Measurements from ENCODE around the gene NR1I3. TPM values are rescaled to one million over a fixed set of nuclear protein-coding genes. Genes with fewer than 3 reads are reported as not detected.

Gene NR1I3
- total and polyA plus RNA-seq, 2 of the 13 experiments (the other 11 are each of a cell fraction or from before 2014, with no cell fraction given), result 0.62 to 0.95 TPM

DNA sequence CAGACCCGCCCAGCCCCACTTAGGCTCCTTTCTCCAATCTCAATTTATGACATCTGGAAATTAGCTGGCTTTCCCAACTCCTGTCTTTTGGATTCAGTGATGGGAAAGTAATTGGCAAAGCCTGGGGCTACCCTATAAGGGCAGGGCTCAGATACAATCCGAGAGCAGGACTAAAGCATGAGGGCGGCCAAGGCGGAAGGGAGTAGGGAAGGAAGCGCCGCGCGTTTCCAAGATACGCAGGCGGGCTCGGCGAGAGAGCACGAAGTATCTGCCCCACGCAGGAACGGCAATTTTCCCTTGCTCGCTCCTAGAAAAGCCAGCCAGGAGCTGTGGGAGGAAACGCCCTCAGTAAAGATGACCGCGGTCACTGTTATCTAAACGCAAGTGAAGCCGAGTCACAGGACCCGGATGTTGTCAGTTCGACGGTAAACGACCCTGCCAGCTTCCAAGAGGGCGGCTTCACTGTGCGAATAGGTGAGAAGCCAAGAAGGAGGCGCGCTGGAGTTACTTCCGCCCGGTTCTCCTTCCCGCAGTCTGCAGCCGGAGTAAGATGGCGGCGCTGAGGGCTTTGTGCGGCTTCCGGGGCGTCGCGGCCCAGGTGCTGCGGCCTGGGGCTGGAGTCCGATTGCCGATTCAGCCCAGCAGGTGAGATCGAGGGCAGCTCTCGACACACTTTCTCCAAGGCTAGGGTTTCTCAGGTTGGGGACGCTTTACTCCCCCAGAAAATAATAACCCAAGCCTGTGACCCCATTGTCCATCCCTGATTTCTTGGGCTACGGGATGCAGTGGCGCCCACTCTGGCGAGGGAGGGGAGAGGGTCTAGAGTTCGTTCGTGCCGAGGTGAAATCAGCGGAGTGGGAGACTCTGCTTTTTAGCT is 35.9 kb downstream of the NR1I3 start, which contains the start of gene NDUFS2 (continued):
- TF ChIP-seq HNRNPL (IDR thresholded peaks at IDR 0.05; ENCODE audit: low read depth, low read length), result 0 out of 2 replicates have a peak, but pooled peaks have one; percentile 47
- TF ChIP-seq MLLT10 (CRISPR knock-in tag; IDR thresholded peaks at IDR 0.05), result 0 out of 2 replicates have a peak, but pooled peaks have one; percentile 43
- TF ChIP-seq CREM (IDR thresholded peaks at IDR 0.05), result peak; percentile 97
- TF ChIP-seq CREM (CRISPR knock-in tag; IDR thresholded peaks at IDR 0.05), result no peak
- peak; percentile 73; the same call in 1 of the 2 replicates for TF ChIP-seq MIER3 (CRISPR knock-in tag; IDR thresholded peaks at IDR 0.05; ENCODE audit: borderline replicate concordance)
- TF ChIP-seq, protein P1, sequence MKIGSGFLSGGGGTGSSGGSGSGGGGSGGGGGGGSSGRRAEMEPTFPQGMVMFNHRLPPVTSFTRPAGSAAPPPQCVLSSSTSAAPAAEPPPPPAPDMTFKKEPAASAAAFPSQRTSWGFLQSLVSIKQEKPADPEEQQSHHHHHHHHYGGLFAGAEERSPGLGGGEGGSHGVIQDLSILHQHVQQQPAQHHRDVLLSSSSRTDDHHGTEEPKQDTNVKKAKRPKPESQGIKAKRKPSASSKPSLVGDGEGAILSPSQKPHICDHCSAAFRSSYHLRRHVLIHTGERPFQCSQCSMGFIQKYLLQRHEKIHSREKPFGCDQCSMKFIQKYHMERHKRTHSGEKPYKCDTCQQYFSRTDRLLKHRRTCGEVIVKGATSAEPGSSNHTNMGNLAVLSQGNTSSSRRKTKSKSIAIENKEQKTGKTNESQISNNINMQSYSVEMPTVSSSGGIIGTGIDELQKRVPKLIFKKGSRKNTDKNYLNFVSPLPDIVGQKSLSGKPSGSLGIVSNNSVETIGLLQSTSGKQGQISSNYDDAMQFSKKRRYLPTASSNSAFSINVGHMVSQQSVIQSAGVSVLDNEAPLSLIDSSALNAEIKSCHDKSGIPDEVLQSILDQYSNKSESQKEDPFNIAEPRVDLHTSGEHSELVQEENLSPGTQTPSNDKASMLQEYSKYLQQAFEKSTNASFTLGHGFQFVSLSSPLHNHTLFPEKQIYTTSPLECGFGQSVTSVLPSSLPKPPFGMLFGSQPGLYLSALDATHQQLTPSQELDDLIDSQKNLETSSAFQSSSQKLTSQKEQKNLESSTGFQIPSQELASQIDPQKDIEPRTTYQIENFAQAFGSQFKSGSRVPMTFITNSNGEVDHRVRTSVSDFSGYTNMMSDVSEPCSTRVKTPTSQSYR (CRISPR knock-in tag; IDR thresholded peaks at IDR 0.05; ENCODE audit: borderline replicate concordance), result no peak; the same call in 1 of the 2 replicates
- TF ChIP-seq SALL2 (CRISPR knock-in tag; IDR thresholded peaks at IDR 0.05), result 0 out of 2 replicates have a peak, but pooled peaks have one; percentile 11
- TF ChIP-seq, protein P2, sequence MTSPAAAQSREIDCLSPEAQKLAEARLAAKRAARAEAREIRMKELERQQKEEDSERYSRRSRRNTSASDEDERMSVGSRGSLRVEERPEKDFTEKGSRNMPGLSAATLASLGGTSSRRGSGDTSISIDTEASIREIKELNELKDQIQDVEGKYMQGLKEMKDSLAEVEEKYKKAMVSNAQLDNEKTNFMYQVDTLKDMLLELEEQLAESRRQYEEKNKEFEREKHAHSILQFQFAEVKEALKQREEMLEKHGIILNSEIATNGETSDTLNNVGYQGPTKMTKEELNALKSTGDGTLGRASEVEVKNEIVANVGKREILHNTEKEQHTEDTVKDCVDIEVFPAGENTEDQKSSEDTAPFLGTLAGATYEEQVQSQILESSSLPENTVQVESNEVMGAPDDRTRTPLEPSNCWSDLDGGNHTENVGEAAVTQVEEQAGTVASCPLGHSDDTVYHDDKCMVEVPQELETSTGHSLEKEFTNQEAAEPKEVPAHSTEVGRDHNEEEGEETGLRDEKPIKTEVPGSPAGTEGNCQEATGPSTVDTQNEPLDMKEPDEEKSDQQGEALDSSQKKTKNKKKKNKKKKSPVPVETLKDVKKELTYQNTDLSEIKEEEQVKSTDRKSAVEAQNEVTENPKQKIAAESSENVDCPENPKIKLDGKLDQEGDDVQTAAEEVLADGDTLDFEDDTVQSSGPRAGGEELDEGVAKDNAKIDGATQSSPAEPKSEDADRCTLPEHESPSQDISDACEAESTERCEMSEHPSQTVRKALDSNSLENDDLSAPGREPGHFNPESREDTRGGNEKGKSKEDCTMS (CRISPR knock-in tag; conservative IDR thresholded peaks at IDR 0.05), result no peak
- no peak for TF ChIP-seq KLF13 (CRISPR knock-in tag; IDR thresholded peaks at IDR 0.05)
- TF ChIP-seq, protein P3, sequence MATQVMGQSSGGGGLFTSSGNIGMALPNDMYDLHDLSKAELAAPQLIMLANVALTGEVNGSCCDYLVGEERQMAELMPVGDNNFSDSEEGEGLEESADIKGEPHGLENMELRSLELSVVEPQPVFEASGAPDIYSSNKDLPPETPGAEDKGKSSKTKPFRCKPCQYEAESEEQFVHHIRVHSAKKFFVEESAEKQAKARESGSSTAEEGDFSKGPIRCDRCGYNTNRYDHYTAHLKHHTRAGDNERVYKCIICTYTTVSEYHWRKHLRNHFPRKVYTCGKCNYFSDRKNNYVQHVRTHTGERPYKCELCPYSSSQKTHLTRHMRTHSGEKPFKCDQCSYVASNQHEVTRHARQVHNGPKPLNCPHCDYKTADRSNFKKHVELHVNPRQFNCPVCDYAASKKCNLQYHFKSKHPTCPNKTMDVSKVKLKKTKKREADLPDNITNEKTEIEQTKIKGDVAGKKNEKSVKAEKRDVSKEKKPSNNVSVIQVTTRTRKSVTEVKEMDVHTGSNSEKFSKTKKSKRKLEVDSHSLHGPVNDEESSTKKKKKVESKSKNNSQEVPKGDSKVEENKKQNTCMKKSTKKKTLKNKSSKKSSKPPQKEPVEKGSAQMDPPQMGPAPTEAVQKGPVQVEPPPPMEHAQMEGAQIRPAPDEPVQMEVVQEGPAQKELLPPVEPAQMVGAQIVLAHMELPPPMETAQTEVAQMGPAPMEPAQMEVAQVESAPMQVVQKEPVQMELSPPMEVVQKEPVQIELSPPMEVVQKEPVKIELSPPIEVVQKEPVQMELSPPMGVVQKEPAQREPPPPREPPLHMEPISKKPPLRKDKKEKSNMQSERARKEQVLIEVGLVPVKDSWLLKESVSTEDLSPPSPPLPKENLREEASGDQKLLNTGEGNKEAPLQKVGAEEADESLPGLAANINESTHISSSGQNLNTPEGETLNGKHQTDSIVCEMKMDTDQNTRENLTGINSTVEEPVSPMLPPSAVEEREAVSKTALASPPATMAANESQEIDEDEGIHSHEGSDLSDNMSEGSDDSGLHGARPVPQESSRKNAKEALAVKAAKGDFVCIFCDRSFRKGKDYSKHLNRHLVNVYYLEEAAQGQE (IDR thresholded peaks at IDR 0.05; ENCODE audit: borderline replicate concordance in 1 of 2, low read depth in 1 of 2, low read length in 2 of 2), result peak in 1 of 2 experiments; percentile 72; a peak in 1 of 4 replicates
- TF ChIP-seq SRY (CRISPR knock-in tag; IDR thresholded peaks at IDR 0.05), result 0 out of 2 replicates have a peak, but pooled peaks have one; percentile 80
- peak; percentile 84 for TF ChIP-seq ZNF335 (CRISPR knock-in tag; IDR thresholded peaks at IDR 0.05)
- peak; percentile 82; the same call in 1 of the 2 replicates for TF ChIP-seq ZSCAN9 (CRISPR knock-in tag; IDR thresholded peaks at IDR 0.05; ENCODE audit: borderline replicate concordance)
- TF ChIP-seq HES4 (CRISPR knock-in tag; IDR thresholded peaks at IDR 0.05; ENCODE audit: borderline replicate concordance), result peak; percentile 80; the same call in 1 of the 2 replicates
- TF ChIP-seq ZZZ3 (CRISPR knock-in tag; IDR thresholded peaks at IDR 0.05; ENCODE audit: borderline replicate concordance), result peak; percentile 65; the same call in 1 of the 2 replicates
- peak; percentile 98 for TF ChIP-seq ELF1 (CRISPR knock-in tag; IDR thresholded peaks at IDR 0.05)
- no peak for TF ChIP-seq NR2F6 (IDR thresholded peaks at IDR 0.05)
- no peak; the same call in 1 of the 2 replicates for TF ChIP-seq NR2F6 (CRISPR knock-in tag; IDR thresholded peaks at IDR 0.05)
- TF ChIP-seq GFI1 (CRISPR knock-in tag; IDR thresholded peaks at IDR 0.05; ENCODE audit: borderline replicate concordance), result 0 out of 2 replicates have a peak, but pooled peaks have one; percentile 15
